ENCODE measurements around the gene EIF4B. TPM values are rescaled to one million over a fixed set of nuclear protein-coding genes. Genes with fewer than 3 reads are reported as not detected.

EIF4B gene
- total and polyA plus RNA-seq, 2 of the 13 experiments (the other 11 are each of a cell fraction or from before 2014, with no cell fraction given) = 416 to 548 TPM

- TF ChIP-seq, protein P1, sequence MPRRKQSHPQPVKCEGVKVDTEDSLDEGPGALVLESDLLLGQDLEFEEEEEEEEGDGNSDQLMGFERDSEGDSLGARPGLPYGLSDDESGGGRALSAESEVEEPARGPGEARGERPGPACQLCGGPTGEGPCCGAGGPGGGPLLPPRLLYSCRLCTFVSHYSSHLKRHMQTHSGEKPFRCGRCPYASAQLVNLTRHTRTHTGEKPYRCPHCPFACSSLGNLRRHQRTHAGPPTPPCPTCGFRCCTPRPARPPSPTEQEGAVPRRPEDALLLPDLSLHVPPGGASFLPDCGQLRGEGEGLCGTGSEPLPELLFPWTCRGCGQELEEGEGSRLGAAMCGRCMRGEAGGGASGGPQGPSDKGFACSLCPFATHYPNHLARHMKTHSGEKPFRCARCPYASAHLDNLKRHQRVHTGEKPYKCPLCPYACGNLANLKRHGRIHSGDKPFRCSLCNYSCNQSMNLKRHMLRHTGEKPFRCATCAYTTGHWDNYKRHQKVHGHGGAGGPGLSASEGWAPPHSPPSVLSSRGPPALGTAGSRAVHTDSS (CRISPR knock-in tag; conservative IDR thresholded peaks at IDR 0.05) = no peak
- TF ChIP-seq SP140L (CRISPR knock-in tag; IDR thresholded peaks at IDR 0.05; ENCODE audit: borderline replicate concordance) (no peak), ZNF549 (CRISPR knock-in tag; IDR thresholded peaks at IDR 0.05) (no peak), SMARCC2 (IDR thresholded peaks at IDR 0.05) (no peak), HHEX (CRISPR knock-in tag; IDR thresholded peaks at IDR 0.05) (no peak), ZSCAN25 (CRISPR knock-in tag; IDR thresholded peaks at IDR 0.05) (no peak), NKX3-1 (CRISPR knock-in tag; IDR thresholded peaks at IDR 0.05) (no peak), THRA (CRISPR knock-in tag; IDR thresholded peaks at IDR 0.05; ENCODE audit: borderline replicate concordance) (no peak), SNRNP70 (IDR thresholded peaks at IDR 0.05; ENCODE audit: low read depth, low read length) (no peak), ZNF75D (CRISPR knock-in tag; IDR thresholded peaks at IDR 0.05; ENCODE audit: borderline replicate concordance) (no peak), MZF1 (CRISPR knock-in tag; IDR thresholded peaks at IDR 0.05; ENCODE audit: borderline replicate concordance) (no peak), NAIF1 (CRISPR knock-in tag; IDR thresholded peaks at IDR 0.05; ENCODE audit: borderline replicate concordance) (no peak), TFDP1 (CRISPR knock-in tag; IDR thresholded peaks at IDR 0.05; ENCODE audit: borderline replicate concordance) (no peak; the same call in 1 of the 2 replicates), CCDC6 (CRISPR knock-in tag; IDR thresholded peaks at IDR 0.05) (no peak; the same call in 1 of the 2 replicates), THAP11 (CRISPR knock-in tag; IDR thresholded peaks at IDR 0.05) (peak; percentile 21; the same call in 1 of the 2 replicates), ZNF615 (CRISPR knock-in tag; IDR thresholded peaks at IDR 0.05; ENCODE audit: borderline replicate concordance) (no peak), ZNF235 (CRISPR knock-in tag; IDR thresholded peaks at IDR 0.05; ENCODE audit: borderline replicate concordance) (no peak), MED13 (CRISPR knock-in tag; IDR thresholded peaks at IDR 0.05) (no peak), SATB2 (CRISPR knock-in tag; IDR thresholded peaks at IDR 0.05) (no peak), POLR2A (IDR thresholded peaks at IDR 0.05; ENCODE audit: insufficient read depth in 1 of 2, low read depth in 2 of 2, low read length in 2 of 2) (peak in 1 of 2 experiments; percentile 52; a peak in 2 of 4 replicates), RNF2 (conservative IDR thresholded peaks at IDR 0.05; ENCODE audit: low read depth) (no peak)
- TF ChIP-seq, protein P2, sequence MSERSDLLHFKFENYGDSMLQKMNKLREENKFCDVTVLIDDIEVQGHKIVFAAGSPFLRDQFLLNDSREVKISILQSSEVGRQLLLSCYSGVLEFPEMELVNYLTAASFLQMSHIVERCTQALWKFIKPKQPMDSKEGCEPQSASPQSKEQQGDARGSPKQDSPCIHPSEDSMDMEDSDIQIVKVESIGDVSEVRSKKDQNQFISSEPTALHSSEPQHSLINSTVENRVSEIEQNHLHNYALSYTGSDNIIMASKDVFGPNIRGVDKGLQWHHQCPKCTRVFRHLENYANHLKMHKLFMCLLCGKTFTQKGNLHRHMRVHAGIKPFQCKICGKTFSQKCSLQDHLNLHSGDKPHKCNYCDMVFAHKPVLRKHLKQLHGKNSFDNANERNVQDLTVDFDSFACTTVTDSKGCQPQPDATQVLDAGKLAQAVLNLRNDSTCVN (CRISPR knock-in tag; IDR thresholded peaks at IDR 0.05; ENCODE audit: borderline replicate concordance) = 0 out of 2 replicates have a peak, but pooled peaks have one; percentile 7
- TF ChIP-seq, protein P3, sequence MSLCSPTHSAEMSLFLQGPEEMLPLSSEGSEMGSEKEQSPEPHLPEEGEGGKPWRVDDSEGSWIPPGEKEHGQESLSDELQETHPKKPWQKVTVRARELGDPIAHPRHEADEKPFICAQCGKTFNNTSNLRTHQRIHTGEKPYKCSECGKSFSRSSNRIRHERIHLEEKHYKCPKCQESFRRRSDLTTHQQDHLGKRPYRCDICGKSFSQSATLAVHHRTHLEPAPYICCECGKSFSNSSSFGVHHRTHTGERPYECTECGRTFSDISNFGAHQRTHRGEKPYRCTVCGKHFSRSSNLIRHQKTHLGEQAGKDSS (CRISPR knock-in tag; IDR thresholded peaks at IDR 0.05; ENCODE audit: borderline replicate concordance, low read depth) = no peak
Measured at GRCh38 chr12:53046655-53047220, 40.5 kb downstream of the EIF4B start (continued).
